HCT116 (cell line): ENCODE data around the gene KCNIP4. TPM values are rescaled to one million over a fixed set of nuclear protein-coding genes. Genes with fewer than 3 reads are reported as not detected.

Source experiments
- ATAC-seq: fragments of 200-7000 bp; cut with Tn5 transposase; 2 replicates; pipeline ENCODE4 v1.9.1; 2020; ENCODE audit warnings: mild to moderate bottlenecking, moderate library complexity
- BruUV-seq: library from RNA; stranded (reverse); fragments of 400-500 nt; replicated peaks from 2 replicates; lab custom pipeline; 2021; lab: Mats Ljungman, UMichigan
- CTCF ChIA-PET: fragments of 300-600 bp; sonication (Branson Sonifier 250); formaldehyde crosslinking; loops from one replicate; lab custom pipeline; 2021; ENCODE audit warnings: antibody characterized with exemption; lab: Charles Lee
- POLR2A ChIA-PET: fragments of 300-600, 350-600 bp; sonication (Branson Sonifier 250); formaldehyde crosslinking; loops from one replicate; lab custom pipeline; 2021; ENCODE audit warnings: antibody characterized with exemption; lab: Charles Lee
- RAD21 ChIA-PET, 2 experiments: fragments of 300-600 bp; sonication (Branson Sonifier 250); formaldehyde crosslinking; loops; one replicate each; lab custom pipeline; 2023; ENCODE audit warnings: low total read pairs in 2 of 2; ENCODE audit not compliant: uncharacterized antibody in 2 of 2, unreplicated experiment in 2 of 2, low non-redundant PET in 1 of 2; lab: Charles Lee
- DNase-seq: peaks from one replicate; pipeline ENCODE4 v3.0.0-alpha.2; 2010; ENCODE audit warnings: low read depth, low spot score
- H2AFZ ChIP-seq: fragments of 200-600 bp; shearing (Covaris generic), sonication (generic); 2 replicates; pipeline ENCODE4 v1.6.1; 2017; ENCODE audit warnings: low read depth, mixed run types, mixed read lengths, antibody characterized with exemption, low read length; ENCODE audit not compliant: poor library complexity, severe bottlenecking
- H3K27ac ChIP-seq: 2 replicates; pipeline ENCODE4 v1.5.1; 2012; ENCODE audit warnings: low read depth, low read length
- H3K27me3 ChIP-seq: fragments of 200-600 bp; sonication (generic); 2 replicates; pipeline ENCODE4 v1.6.1; 2016; ENCODE audit warnings: mixed run types, low read length, mixed read lengths; ENCODE audit not compliant: insufficient read depth
- H3K36me3 ChIP-seq, 2 experiments: fragments of 200-500 bp in 1 of 2; fragments of 200-600 bp in 1 of 2; sonication (Bioruptor generic) in 1 of 2; sonication (generic) in 1 of 2; 2 replicates each; pipeline versions ENCODE4 v1.5.1 to v1.6.1; 2014 to 2016; ENCODE audit warnings: low read length in 2 of 2, inconsistent platforms in 1 of 2, mixed read lengths in 1 of 2, mixed run types in 1 of 2; ENCODE audit not compliant: insufficient read depth in 2 of 2, control insufficient read depth in 1 of 2
- H3K4me1 ChIP-seq, 2 experiments: fragments of 200-600 bp in 1 of 2; sonication (generic) in 1 of 2; 2 replicates each; pipeline versions ENCODE4 v1.5.1 to v1.6.1; 2012 to 2017; ENCODE audit warnings: low read length in 2 of 2, inconsistent platforms in 1 of 2, mild to moderate bottlenecking in 1 of 2, mixed read lengths in 1 of 2, mixed run types in 1 of 2, moderate library complexity in 1 of 2; ENCODE audit not compliant: insufficient read depth in 2 of 2, control insufficient read depth in 1 of 2
- H3K4me2 ChIP-seq: fragments of 200-600 bp; sonication (generic); 2 replicates; pipeline ENCODE4 v1.6.1; 2017; ENCODE audit warnings: mixed run types, low read length, mixed read lengths
- H3K4me3 ChIP-seq, 2 experiments: fragments of 200-600 bp in 1 of 2; sonication (generic) in 1 of 2; replicated peaks in 1 of 2; 2 replicates each; pipeline ENCODE4 v1.5.1; 2011 to 2016; ENCODE audit warnings: low read length in 2 of 2, control low read depth in 1 of 2, low read depth in 1 of 2, mild to moderate bottlenecking in 1 of 2, mixed read lengths in 1 of 2, mixed run types in 1 of 2
- H3K79me2 ChIP-seq: fragments of 200-600 bp; sonication (generic); 2 replicates; pipeline ENCODE4 v1.6.1; 2017; ENCODE audit warnings: mild to moderate bottlenecking, mixed run types, low read length, moderate library complexity, mixed read lengths; ENCODE audit not compliant: insufficient read depth
- H3K9ac ChIP-seq: fragments of 200-600 bp; sonication (generic); 2 replicates; pipeline ENCODE4 v1.6.1; 2016; ENCODE audit warnings: low read length, mixed read lengths
- H3K9me2 ChIP-seq: fragments of 200-600 bp; sonication (generic), shearing (Covaris generic); 2 replicates; pipeline ENCODE4 v1.6.1; 2017; ENCODE audit warnings: mixed run types, mild to moderate bottlenecking, moderate library complexity; ENCODE audit not compliant: insufficient read depth
- H3K9me3 ChIP-seq, 2 experiments: fragments of 200-500 bp in 1 of 2; fragments of 200-600 bp in 1 of 2; sonication (Bioruptor generic) in 1 of 2; sonication (generic) in 1 of 2; 2 replicates each; pipeline ENCODE4 v1.6.1; 2014 to 2017; ENCODE audit warnings: low read length in 2 of 2, mixed read lengths in 2 of 2, inconsistent platforms in 1 of 2, low read depth in 1 of 2, mild to moderate bottlenecking in 1 of 2, mixed run types in 1 of 2, moderate library complexity in 1 of 2; ENCODE audit not compliant: control insufficient read depth in 1 of 2, insufficient read depth in 1 of 2
- H4K20me1 ChIP-seq: fragments of 200-600 bp; sonication (generic), shearing (Covaris generic); 2 replicates; pipeline ENCODE4 v1.6.1; 2017; ENCODE audit warnings: mixed run types, mild to moderate bottlenecking, moderate library complexity; ENCODE audit not compliant: insufficient read depth
- FOSL1 ChIP-seq: IDR thresholded peaks from 2 replicates; pipeline ENCODE4 v1.6.1; 2012; ENCODE audit warnings: low read depth
- POLR2A ChIP-seq: IDR thresholded peaks from 2 replicates; pipeline ENCODE4 v1.7.0; 2011; ENCODE audit warnings: borderline replicate concordance; ENCODE audit not compliant: insufficient read depth, insufficient read length; ENCODE audit errors: extremely low read depth
- SP1 ChIP-seq: IDR thresholded peaks from 2 replicates; pipeline ENCODE4 v1.6.1; 2012; ENCODE audit warnings: low read depth
- TCF7L2 ChIP-seq: IDR thresholded peaks from 2 replicates; pipeline ENCODE4 v1.7.0; 2011; ENCODE audit warnings: borderline replicate concordance, inconsistent platforms; ENCODE audit not compliant: insufficient read depth, insufficient read length; ENCODE audit errors: extremely low read depth
- ZFX ChIP-seq: fragments of 450-650 bp; IDR thresholded peaks from 2 replicates; pipeline ENCODE4 v1.6.1; 2017
- intact Hi-C: fragments of 100-400 bp; cut with micrococcal nuclease; formaldehyde crosslinking; loops from 2 replicates; pipeline ENCODE4 v1.10.0; 2022
- total RNA-seq: library from RNA; stranded (reverse); gene quantifications from one replicate; pipeline ENCODE4 v1.2.1, GENCODE V29; 2021; ENCODE audit not compliant: unreplicated experiment
- TF ChIP-seq, protein P1 (sequence below): IDR thresholded peaks from 2 replicates; pipeline ENCODE4 v1.6.1; 2012
- TF ChIP-seq, protein P2 (sequence below): IDR thresholded peaks from 2 replicates; pipeline ENCODE4 v1.6.1; 2012; ENCODE audit warnings: low read depth

Gene KCNIP4
- total RNA-seq, 1 experiment from 2014 or later, result not detected

DNA sequence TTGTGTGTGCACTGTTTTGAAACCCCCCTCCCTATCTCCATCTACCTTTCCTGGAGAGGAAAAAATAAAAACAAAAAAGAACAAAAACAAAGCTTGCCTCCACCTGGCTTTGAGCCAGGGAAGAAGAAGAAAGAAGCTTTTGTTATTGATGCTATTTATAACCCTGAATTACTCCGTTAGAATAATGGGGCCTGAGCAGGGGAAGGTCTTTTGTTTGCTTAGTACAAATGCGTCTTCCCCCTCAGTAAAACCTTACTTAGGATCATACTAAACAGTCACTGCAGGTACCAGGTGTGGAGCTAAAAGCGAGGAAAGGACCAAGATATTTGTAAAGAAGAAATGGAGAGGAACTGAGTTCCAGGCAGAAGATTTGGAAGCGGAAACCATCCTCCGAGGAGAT is 352.1 kb downstream of the KCNIP4 start:
- H3K9me2 ChIP-seq, result no peaks in the 10 kb centered on the region
- ChIA-PET POLR2A (no interaction called here), CTCF (no interaction called here), RAD21 (no interaction called here)
- no peaks in the 10 kb centered on the region for H3K36me3 ChIP-seq
- no TSS peak for BruUV-seq
- ATAC-seq (no peak), DNase-seq (no peak)
- no peak for TF ChIP-seq POLR2A
- TF ChIP-seq TCF7L2, result no peak
- TF ChIP-seq, protein P1, sequence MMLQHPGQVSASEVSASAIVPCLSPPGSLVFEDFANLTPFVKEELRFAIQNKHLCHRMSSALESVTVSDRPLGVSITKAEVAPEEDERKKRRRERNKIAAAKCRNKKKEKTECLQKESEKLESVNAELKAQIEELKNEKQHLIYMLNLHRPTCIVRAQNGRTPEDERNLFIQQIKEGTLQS, result no peak
- TF ChIP-seq ZFX, result no peak
- TF ChIP-seq, protein P2, sequence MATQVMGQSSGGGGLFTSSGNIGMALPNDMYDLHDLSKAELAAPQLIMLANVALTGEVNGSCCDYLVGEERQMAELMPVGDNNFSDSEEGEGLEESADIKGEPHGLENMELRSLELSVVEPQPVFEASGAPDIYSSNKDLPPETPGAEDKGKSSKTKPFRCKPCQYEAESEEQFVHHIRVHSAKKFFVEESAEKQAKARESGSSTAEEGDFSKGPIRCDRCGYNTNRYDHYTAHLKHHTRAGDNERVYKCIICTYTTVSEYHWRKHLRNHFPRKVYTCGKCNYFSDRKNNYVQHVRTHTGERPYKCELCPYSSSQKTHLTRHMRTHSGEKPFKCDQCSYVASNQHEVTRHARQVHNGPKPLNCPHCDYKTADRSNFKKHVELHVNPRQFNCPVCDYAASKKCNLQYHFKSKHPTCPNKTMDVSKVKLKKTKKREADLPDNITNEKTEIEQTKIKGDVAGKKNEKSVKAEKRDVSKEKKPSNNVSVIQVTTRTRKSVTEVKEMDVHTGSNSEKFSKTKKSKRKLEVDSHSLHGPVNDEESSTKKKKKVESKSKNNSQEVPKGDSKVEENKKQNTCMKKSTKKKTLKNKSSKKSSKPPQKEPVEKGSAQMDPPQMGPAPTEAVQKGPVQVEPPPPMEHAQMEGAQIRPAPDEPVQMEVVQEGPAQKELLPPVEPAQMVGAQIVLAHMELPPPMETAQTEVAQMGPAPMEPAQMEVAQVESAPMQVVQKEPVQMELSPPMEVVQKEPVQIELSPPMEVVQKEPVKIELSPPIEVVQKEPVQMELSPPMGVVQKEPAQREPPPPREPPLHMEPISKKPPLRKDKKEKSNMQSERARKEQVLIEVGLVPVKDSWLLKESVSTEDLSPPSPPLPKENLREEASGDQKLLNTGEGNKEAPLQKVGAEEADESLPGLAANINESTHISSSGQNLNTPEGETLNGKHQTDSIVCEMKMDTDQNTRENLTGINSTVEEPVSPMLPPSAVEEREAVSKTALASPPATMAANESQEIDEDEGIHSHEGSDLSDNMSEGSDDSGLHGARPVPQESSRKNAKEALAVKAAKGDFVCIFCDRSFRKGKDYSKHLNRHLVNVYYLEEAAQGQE, result no peak
- no peak for TF ChIP-seq FOSL1
- no peak overlapping the region for H3K9ac ChIP-seq
- no peaks in the 10 kb centered on the region for H3K4me1 ChIP-seq
- no peak overlapping the region for H2AFZ ChIP-seq
- H3K4me2 ChIP-seq, result no peak overlapping the region
- intact Hi-C loops, result no loop called here
- no peak overlapping the region for H3K27ac ChIP-seq
- no peaks in the 10 kb centered on the region for H4K20me1 ChIP-seq
- H3K9me3 ChIP-seq, result peaks cover 0 to 4% of the 10 kb centered on the region in 2 experiments; a peak in 1 of 4 replicates
- no peaks in the 10 kb centered on the region for H3K79me2 ChIP-seq
- H3K27me3 ChIP-seq, result no peaks in the 10 kb centered on the region
- no peak overlapping the region for H3K4me3 ChIP-seq

DNA sequence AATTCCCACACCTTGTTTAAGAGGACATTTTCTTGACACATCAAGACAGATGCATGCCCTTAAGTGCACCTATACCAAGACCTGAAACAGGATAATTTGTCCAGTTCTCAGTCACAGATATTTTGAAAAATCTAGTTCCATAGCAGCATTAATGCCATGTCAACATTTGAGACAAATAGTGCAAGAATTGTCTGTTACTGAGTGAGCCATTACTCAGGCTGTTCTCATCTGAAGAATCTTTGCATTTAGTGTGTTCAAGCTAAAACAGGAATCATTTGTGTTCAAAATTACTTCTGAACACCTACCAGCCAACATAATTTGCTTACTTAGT is 354.9 kb downstream of the KCNIP4 start:
- Histone ChIP-seq H3K27me3 (no peaks in the 10 kb centered on the region), H3K9me3 (peaks cover 0 to 5% of the 10 kb centered on the region in 2 experiments; a peak in 1 of 4 replicates), H3K4me1 (no peaks in the 10 kb centered on the region), H3K9me2 (no peaks in the 10 kb centered on the region), H3K4me3 (no peak overlapping the region), H3K79me2 (no peaks in the 10 kb centered on the region), H3K9ac (no peak overlapping the region), H3K27ac (no peak overlapping the region), H4K20me1 (no peaks in the 10 kb centered on the region), H3K36me3 (no peaks in the 10 kb centered on the region), H2AFZ (no peak overlapping the region), H3K4me2 (no peak overlapping the region)
- ChIA-PET RAD21 (no interaction called here), POLR2A (no interaction called here), CTCF (no interaction called here)
- ATAC-seq (no peak), DNase-seq (no peak)
- no peak for TF ChIP-seq TCF7L2
- TF ChIP-seq, protein P2, result no peak
- TF ChIP-seq SP1, result no peak
- intact Hi-C loops, result no loop called here
- BruUV-seq, result no TSS peak
